Heart right ventricle (tissue), 16 donors: Measurements from ENCODE around the gene ATM. TPM values are rescaled to one million over a fixed set of nuclear protein-coding genes. Genes with fewer than 3 reads are reported as not detected.
A peak's percentile ranks its signal among the peaks of the same experiment; 100 is the strongest.

Experiments
- ATAC-seq, 8 donors: fragments of 200-7000 bp; cut with Tn5 transposase; one replicate each; pipeline ENCODE4 v1.9.1; 2020; ENCODE audit warnings: mild to moderate bottlenecking in 8 of 8, moderate library complexity in 8 of 8, moderate number of reproducible peaks in 1 of 8
- DNase-seq, 2 donors: peaks; one replicate each; pipeline ENCODE4 v3.0.0-alpha.2; 2020
- H3K27ac ChIP-seq, 10 donors: fragments of 200-600 bp; sonication (generic) in 2 of 10; one replicate each; pipeline versions ENCODE4 v1.5.0 to v1.8.0; 2020 to 2022; ENCODE audit warnings: mild to moderate bottlenecking in 3 of 10
- H3K27me3 ChIP-seq, 7 donors: fragments of 200-600 bp; one replicate each; pipeline ENCODE4 v1.8.0; 2021 to 2022; ENCODE audit warnings: mild to moderate bottlenecking in 2 of 7
- H3K36me3 ChIP-seq, 9 donors: fragments of 200-600 bp; sonication (generic) in 1 of 9; one replicate each; pipeline versions ENCODE4 v1.5.0 to v1.8.0; 2020 to 2022; ENCODE audit warnings: mild to moderate bottlenecking in 2 of 9
- H3K4me1 ChIP-seq, 9 donors: fragments of 200-600 bp; sonication (generic) in 1 of 9; one replicate each; pipeline versions ENCODE4 v1.5.0 to v1.8.0; 2020 to 2022; ENCODE audit warnings: mild to moderate bottlenecking in 4 of 9
- H3K4me3 ChIP-seq, 10 donors: fragments of 200-600 bp; sonication (generic) in 2 of 10; one replicate each; pipeline versions ENCODE4 v1.5.0 to v1.8.0; 2020 to 2022; ENCODE audit warnings: mild to moderate bottlenecking in 7 of 10, moderate library complexity in 2 of 10
- H3K9me3 ChIP-seq, 11 donors: fragments of 200-600 bp in 10 of 11; sonication (generic) in 2 of 11; one replicate each; pipeline versions ENCODE4 v1.5.0 to v1.8.0; 2013 to 2022; ENCODE audit warnings: mild to moderate bottlenecking in 2 of 11, control low read depth in 1 of 11, moderate library complexity in 1 of 11
- WGBS, 2 donors: extraction: QIAGEN DNeasy Blood & Tissue Kit; methylation state at CpG; one replicate each; pipeline ENCODE4 v1.1.7; 2013; ENCODE audit warnings: inconsistent platforms in 1 of 2; 5-methylcytosine and 5-hydroxymethylcytosine counted together
- intact Hi-C, 10 donors: fragments of 100-400 bp; cut with DNase I; formaldehyde crosslinking; loops; one replicate each; pipeline versions ENCODE4 v1.11.1 to v1.14.2; 2022
- long read RNA-seq, 3 donors: library from polyadenylated mRNA; unstranded; transcript quantifications; one replicate each; pipeline ENCODE4 v2.0.0, GENCODE V29; 2020 to 2021
- polyA plus RNA-seq, 2 donors: library from polyadenylated mRNA; stranded (reverse); fragments of 200-250 nt; gene quantifications; one replicate each; pipeline ENCODE4 v1.2.3, GENCODE V29; 2013
- total RNA-seq, 10 donors: library from RNA; stranded (reverse); fragmentation: NEBNext Ultra II Directional in 3 of 10; extraction: Animal tissue kit (Norgen Biotek cat#: 25700) in 3 of 10; gene quantifications; one replicate each; pipeline versions ENCODE4 v1.2.1 to v1.2.4, GENCODE V29; 2021 to 2023
- TF ChIP-seq, protein P1 (sequence below), 9 donors: fragments of 200-600 bp; sonication (generic) in 2 of 9; IDR thresholded peaks; one replicate each; pipeline versions ENCODE4 v1.5.0 to v1.8.0; 2021 to 2022; ENCODE audit warnings: antibody characterized with exemption in 9 of 9, mild to moderate bottlenecking in 5 of 9, moderate library complexity in 1 of 9
- donor health status: Arrhythmogenic right ventricular cardiomyopathy.
- donor health status: ischemic (EF 13 %, LVEDD 7.1; RV severe dilation, severe dysfunction).
- donor health status: healthy with polysubstance abuse.
- donor health status: DM: no; HTN: yes; CAD: no.
- donor health status: DM: no; HTN: no; CAD: no.
- donor health status: ischemic (EF 25% LVEDD 6.9; RV normal size, moderate dysfunction).
- donor health status: ischemic (EF 25% LVEDD 5.7; RV mildly dilated, moderate dysfunction).
- donor health status: healthy.
- donor health status: DM: yes; HTN: yes; CAD: no.
- donor health status: Ischemic cardiomyopathy.
- donor health status: ischemic (EF 35%, LVEDD 5.7; RV mildly dilated, moderate dysfunction).
- donor health status: nonischemic (EF 11% LVEDD 7.7; RV severe dilation, severe dysfunction).
- donor health status: DM: yes; HTN: yes; CAD: no.
- donor health status: PGD.
- donor health status: ischemic (EF 29% LVEDD 5.4; RV normal size, mild dysfunction).
- donor health status: nonischemic (EF 23%, LVEDD 6.1; RV moderate dilation, normal function).

Gene ATM, protein sequence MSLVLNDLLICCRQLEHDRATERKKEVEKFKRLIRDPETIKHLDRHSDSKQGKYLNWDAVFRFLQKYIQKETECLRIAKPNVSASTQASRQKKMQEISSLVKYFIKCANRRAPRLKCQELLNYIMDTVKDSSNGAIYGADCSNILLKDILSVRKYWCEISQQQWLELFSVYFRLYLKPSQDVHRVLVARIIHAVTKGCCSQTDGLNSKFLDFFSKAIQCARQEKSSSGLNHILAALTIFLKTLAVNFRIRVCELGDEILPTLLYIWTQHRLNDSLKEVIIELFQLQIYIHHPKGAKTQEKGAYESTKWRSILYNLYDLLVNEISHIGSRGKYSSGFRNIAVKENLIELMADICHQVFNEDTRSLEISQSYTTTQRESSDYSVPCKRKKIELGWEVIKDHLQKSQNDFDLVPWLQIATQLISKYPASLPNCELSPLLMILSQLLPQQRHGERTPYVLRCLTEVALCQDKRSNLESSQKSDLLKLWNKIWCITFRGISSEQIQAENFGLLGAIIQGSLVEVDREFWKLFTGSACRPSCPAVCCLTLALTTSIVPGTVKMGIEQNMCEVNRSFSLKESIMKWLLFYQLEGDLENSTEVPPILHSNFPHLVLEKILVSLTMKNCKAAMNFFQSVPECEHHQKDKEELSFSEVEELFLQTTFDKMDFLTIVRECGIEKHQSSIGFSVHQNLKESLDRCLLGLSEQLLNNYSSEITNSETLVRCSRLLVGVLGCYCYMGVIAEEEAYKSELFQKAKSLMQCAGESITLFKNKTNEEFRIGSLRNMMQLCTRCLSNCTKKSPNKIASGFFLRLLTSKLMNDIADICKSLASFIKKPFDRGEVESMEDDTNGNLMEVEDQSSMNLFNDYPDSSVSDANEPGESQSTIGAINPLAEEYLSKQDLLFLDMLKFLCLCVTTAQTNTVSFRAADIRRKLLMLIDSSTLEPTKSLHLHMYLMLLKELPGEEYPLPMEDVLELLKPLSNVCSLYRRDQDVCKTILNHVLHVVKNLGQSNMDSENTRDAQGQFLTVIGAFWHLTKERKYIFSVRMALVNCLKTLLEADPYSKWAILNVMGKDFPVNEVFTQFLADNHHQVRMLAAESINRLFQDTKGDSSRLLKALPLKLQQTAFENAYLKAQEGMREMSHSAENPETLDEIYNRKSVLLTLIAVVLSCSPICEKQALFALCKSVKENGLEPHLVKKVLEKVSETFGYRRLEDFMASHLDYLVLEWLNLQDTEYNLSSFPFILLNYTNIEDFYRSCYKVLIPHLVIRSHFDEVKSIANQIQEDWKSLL (N-terminal part only)
- 10 to 100 TPM; 23.5 to 50.7 (median 34.1) TPM for total RNA-seq
- 10 to 100 TPM in 1 of 2 donors, 1 to 10 TPM in 1; 9.4 to 20.3 TPM for polyA plus RNA-seq
- long read RNA-seq, donor 1, partial matches to known transcripts, result 0 of 5 reads
- long read RNA-seq, donor 1, other reads (novel, unspliced or antisense), result 5 of 5 reads
- long read RNA-seq, donor 2, full-length matches to known transcripts, result 1 of 4 reads
- long read RNA-seq, donor 2, partial matches to known transcripts, result 2 of 4 reads
- long read RNA-seq, donor 2, other reads (novel, unspliced or antisense), result 1 of 4 reads
- long read RNA-seq, donor 3, partial matches to known transcripts, result 2 of 6 reads
- long read RNA-seq, donor 3, other reads (novel, unspliced or antisense), result 4 of 6 reads

DNA sequence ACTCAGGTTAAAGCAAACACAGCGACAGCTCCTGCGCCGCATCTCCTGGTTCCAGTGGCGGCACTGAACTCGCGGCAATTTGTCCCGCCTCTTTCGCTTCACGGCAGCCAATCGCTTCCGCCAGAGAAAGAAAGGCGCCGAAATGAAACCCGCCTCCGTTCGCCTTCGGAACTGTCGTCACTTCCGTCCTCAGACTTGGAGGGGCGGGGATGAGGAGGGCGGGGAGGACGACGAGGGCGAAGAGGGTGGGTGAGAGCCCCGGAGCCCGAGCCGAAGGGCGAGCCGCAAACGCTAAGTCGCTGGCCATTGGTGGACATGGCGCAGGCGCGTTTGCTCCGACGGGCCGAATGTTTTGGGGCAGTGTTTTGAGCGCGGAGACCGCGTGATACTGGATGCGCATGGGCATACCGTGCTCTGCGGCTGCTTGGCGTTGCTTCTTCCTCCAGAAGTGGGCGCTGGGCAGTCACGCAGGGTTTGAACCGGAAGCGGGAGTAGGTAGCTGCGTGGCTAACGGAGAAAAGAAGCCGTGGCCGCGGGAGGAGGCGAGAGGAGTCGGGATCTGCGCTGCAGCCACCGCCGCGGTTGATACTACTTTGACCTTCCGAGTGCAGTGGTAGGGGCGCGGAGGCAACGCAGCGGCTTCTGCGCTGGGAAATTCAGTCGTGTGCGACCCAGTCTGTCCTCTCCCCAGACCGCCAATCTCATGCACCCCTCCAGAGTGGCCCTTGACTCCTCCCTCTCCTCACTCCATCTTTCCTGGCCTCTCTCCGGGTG is at the start of gene ATM, which contains the start of gene NPAT:
Gene ATM, plus strand, starts transcription at position 494 of the 774 bp plus-strand sequence. CDS start 4,558 bp downstream, outside the sequence.
Gene NPAT, minus strand, starts transcription at position 65 of the 774 bp plus-strand sequence. CDS start 102 bp downstream, outside the sequence.
- Histone ChIP-seq H3K27ac (peak within 1 kb of the TSS; percentile 80 to 93 (median 90)), H3K27me3 (no peaks in the 10 kb centered on the region), H3K4me1 (peaks cover 3 to 68% (median 38%) of the 10 kb centered on the region in 9 donors), H3K9me3 (no peaks in the 10 kb centered on the region), H3K4me3 (peak within 1 kb of the TSS; percentile 61 to 91 (median 74)), H3K36me3 (peaks cover 0 to 19% (median 0%) of the 10 kb centered on the region in 9 donors)
- ATAC-seq (peak; percentile 96 to 99 (median 98)), DNase-seq (peak; percentile 99 to 100)
- 0% methylated on average over 68 to 70 of the region's 70 CpGs for WGBS, 2 donors
- TF ChIP-seq, protein P1, sequence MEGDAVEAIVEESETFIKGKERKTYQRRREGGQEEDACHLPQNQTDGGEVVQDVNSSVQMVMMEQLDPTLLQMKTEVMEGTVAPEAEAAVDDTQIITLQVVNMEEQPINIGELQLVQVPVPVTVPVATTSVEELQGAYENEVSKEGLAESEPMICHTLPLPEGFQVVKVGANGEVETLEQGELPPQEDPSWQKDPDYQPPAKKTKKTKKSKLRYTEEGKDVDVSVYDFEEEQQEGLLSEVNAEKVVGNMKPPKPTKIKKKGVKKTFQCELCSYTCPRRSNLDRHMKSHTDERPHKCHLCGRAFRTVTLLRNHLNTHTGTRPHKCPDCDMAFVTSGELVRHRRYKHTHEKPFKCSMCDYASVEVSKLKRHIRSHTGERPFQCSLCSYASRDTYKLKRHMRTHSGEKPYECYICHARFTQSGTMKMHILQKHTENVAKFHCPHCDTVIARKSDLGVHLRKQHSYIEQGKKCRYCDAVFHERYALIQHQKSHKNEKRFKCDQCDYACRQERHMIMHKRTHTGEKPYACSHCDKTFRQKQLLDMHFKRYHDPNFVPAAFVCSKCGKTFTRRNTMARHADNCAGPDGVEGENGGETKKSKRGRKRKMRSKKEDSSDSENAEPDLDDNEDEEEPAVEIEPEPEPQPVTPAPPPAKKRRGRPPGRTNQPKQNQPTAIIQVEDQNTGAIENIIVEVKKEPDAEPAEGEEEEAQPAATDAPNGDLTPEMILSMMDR (IDR thresholded peaks at IDR 0.05), result peak; percentile 33 to 94 (median 73)
- intact Hi-C loops, result loop anchor here in 6 of 10 donors (2.0 to 10.0 kb wide), 8 partner anchors 98 to 425 kb away; partner anchors contain the start of genes ACAT1 (in 6 of the 6), C11orf65 (in 2 of the 6), CUL5 (in 2 of the 6) and POGLUT3 (in 1 of the 6)

DNA sequence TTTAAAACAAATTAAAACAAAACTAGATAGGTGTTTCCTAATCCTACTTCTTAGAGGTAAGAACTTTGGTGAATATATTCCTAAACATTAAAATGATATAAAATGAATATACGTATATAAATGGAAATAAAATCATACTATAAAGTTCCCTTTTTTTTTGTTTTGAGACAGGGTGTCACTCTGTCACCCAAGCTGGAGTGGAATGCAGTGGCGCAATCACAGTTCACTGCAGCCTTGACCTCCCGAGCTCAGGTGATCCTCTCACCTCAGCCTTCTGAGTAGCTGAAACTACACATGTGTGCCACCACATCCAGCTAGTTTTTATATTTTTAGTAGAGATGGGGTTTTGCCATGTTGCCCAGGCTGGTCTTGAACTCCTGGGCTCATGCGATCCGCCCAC is 45.3 kb upstream of the ATM start:
- Histone ChIP-seq H3K4me1 (no peaks in the 10 kb centered on the region), H3K27me3 (no peaks in the 10 kb centered on the region), H3K27ac (no peak overlapping the region), H3K36me3 (peaks cover 0 to 100% (median 32%) of the 10 kb centered on the region in 9 donors), H3K9me3 (no peaks in the 10 kb centered on the region), H3K4me3 (no peak overlapping the region)
- no peak for ATAC-seq
- intact Hi-C loops, result no loop called here
- WGBS, 2 donors, result 79 to 98% methylated on average over 5 of the region's 5 CpGs
- DNase-seq, result no peak
- TF ChIP-seq, protein P1 (IDR thresholded peaks at IDR 0.05), result no peak

DNA sequence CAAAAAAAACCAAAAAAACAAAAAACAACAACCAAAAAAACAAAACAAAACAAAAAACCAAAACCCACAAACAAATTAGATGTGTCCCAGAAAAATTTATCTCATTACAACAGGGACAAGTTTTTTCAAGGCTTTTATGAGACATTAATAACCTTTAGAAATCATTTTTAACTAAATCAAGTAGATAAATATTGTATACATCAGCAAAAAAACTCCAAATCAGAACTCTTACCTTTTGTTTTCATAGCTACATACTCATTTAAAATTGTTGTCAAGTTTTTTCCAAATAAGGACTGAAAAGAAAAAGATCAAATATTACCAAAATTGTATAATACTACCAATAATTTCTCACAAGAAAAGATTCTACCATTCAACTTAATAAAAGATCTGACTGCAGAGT is 29.1 kb upstream of the ATM start:
- H3K4me1 ChIP-seq, result peaks cover 0 to 5% (median 0%) of the 10 kb centered on the region in 9 donors
- H3K9me3 ChIP-seq, result no peaks in the 10 kb centered on the region
- no peak for DNase-seq
- H3K36me3 ChIP-seq, result peaks cover 0 to 88% (median 21%) of the 10 kb centered on the region in 9 donors
- H3K27ac ChIP-seq, result no peak overlapping the region
- no peak for ATAC-seq
- no peaks in the 10 kb centered on the region for H3K27me3 ChIP-seq
- TF ChIP-seq, protein P1 (IDR thresholded peaks at IDR 0.05), result no peak
- intact Hi-C loops, result loop anchor here in 1 of 10 donors (1.0 kb wide), 1 partner anchor 15 kb away; no protein-coding TSS in a partner anchor
- no peak overlapping the region for H3K4me3 ChIP-seq
